Endothelial cell of umbilical vein (primary cell): ENCODE results near the gene PARD3B. TPM values are rescaled to one million over a fixed set of nuclear protein-coding genes. Genes with fewer than 3 reads are reported as not detected.
"Not testable (repeated sequence)": the region's sequence is repeated elsewhere in the genome, so short reads cannot be mapped to it uniquely, and the experiment has no call there.

Experiments
- BruUV-seq: library from RNA; stranded (reverse); fragments of 400-500 nt; replicated peaks from 2 replicates; lab custom pipeline; 2021; lab: Mats Ljungman, UMichigan
- CTCF ChIA-PET: fragments of 300-600, 350-600 bp; sonication (Branson Sonifier 250); formaldehyde crosslinking; loops from one replicate; lab custom pipeline; 2021; ENCODE audit warnings: antibody characterized with exemption, inconsistent platforms; lab: Charles Lee
- POLR2A ChIA-PET: fragments of 300-600, 350-600 bp; sonication (Branson Sonifier 250); formaldehyde crosslinking; loops from one replicate; lab custom pipeline; 2021; ENCODE audit warnings: antibody characterized with exemption, inconsistent platforms; lab: Charles Lee
- DNase-seq: peaks from one replicate; pipeline ENCODE4 v3.0.0-alpha.2; 2011; ENCODE audit warnings: low read depth, low spot score
- FAIRE-seq: peaks from 2 replicates; lab custom pipeline; 2011; peaks lifted over from hg19 to GRCh38; lab: Jason Lieb, UNC
- H2AFZ ChIP-seq: 2 replicates; pipeline ENCODE4 v1.6.0; 2012; ENCODE audit warnings: low read depth, low read length, control low read depth, inconsistent platforms
- H3K27ac ChIP-seq: 2 replicates; pipeline ENCODE4 v1.5.1; 2011; ENCODE audit warnings: low read depth, mild to moderate bottlenecking, control low read depth, low read length, moderate library complexity; ENCODE audit not compliant: insufficient read depth
- H3K27me3 ChIP-seq, 2 experiments: 2 replicates each; pipeline versions ENCODE4 v1.6.0 to v1.6.1; 2011; ENCODE audit warnings: low read length in 2 of 2, mixed read lengths in 1 of 2; ENCODE audit not compliant: control insufficient read depth in 2 of 2, insufficient read depth in 2 of 2
- H3K36me3 ChIP-seq, 2 experiments: 2 replicates in 1 of 2; 3 replicates in 1 of 2; pipeline ENCODE4 v1.5.1; 2011; ENCODE audit warnings: low read length in 2 of 2, mild to moderate bottlenecking in 1 of 2, moderate library complexity in 1 of 2; ENCODE audit not compliant: control insufficient read depth in 2 of 2, insufficient read depth in 2 of 2; ENCODE audit errors: extremely low read depth in 1 of 2
- H3K4me1 ChIP-seq: 3 replicates; pipeline ENCODE4 v1.5.1; 2011; ENCODE audit warnings: mild to moderate bottlenecking, low read length; ENCODE audit not compliant: control insufficient read depth, insufficient read depth; ENCODE audit errors: extremely low read depth
- H3K4me2 ChIP-seq: 2 replicates; pipeline ENCODE4 v1.6.1; 2011; ENCODE audit warnings: low read length, control low read depth, mixed read lengths; ENCODE audit not compliant: insufficient read depth
- H3K4me3 ChIP-seq, 3 experiments: fragments of 200-600 bp in 1 of 3; sonication (generic), shearing (Covaris generic) in 1 of 3; replicated peaks in 1 of 3; 2 replicates each; pipeline ENCODE4 v1.5.1; 2011 to 2016; ENCODE audit warnings: control low read depth in 3 of 3, low read length in 3 of 3, mild to moderate bottlenecking in 2 of 3, inconsistent platforms in 1 of 3, low read depth in 1 of 3, moderate library complexity in 1 of 3; ENCODE audit not compliant: insufficient read depth in 1 of 3
- H3K79me2 ChIP-seq: 2 replicates; pipeline ENCODE4 v1.6.0; 2012; ENCODE audit warnings: low read length, inconsistent platforms; ENCODE audit not compliant: control insufficient read depth, insufficient read depth
- H3K9ac ChIP-seq: replicated peaks from 2 replicates; pipeline ENCODE3; 2011; ENCODE audit warnings: low read length, control low read depth; ENCODE audit not compliant: insufficient read depth; ENCODE audit errors: extremely low read depth
- H3K9me1 ChIP-seq: replicated peaks from 3 replicates; pipeline ENCODE4 v1.6.0; 2011; ENCODE audit warnings: mild to moderate bottlenecking, low read length; ENCODE audit not compliant: control insufficient read depth, insufficient read depth; ENCODE audit errors: extremely low read depth
- H3K9me3 ChIP-seq: replicated peaks from 2 replicates; pipeline ENCODE4 v1.5.1; 2012; ENCODE audit warnings: low read length, inconsistent platforms; ENCODE audit not compliant: control insufficient read depth, insufficient read depth
- H4K20me1 ChIP-seq: replicated peaks from 2 replicates; pipeline ENCODE3; 2011; ENCODE audit warnings: mild to moderate bottlenecking, low read length; ENCODE audit not compliant: control insufficient read depth, insufficient read depth; ENCODE audit errors: extremely low read depth
- CTCF ChIP-seq, 2 donors: IDR thresholded peaks; 1 replicate in 1 of 2; 2 replicates in 1 of 2; pipeline ENCODE4 v1.5.1; 2011; ENCODE audit warnings: low read length in 2 of 2, mild to moderate bottlenecking in 2 of 2, moderate library complexity in 2 of 2, control low read depth in 1 of 2, inconsistent platforms in 1 of 2, low read depth in 1 of 2; ENCODE audit not compliant: insufficient read depth in 1 of 2; ENCODE audit errors: extremely low read depth in 1 of 2
- EZH2 ChIP-seq: IDR thresholded peaks from 2 replicates; pipeline ENCODE4 v1.6.1; 2012; ENCODE audit warnings: borderline replicate concordance, low read depth, mild to moderate bottlenecking, moderate library complexity, low read length, inconsistent platforms; ENCODE audit not compliant: severe bottlenecking
- FOS ChIP-seq: IDR thresholded peaks from 2 replicates; pipeline ENCODE4 v1.6.1; 2011; ENCODE audit warnings: mild to moderate bottlenecking, low read length, moderate library complexity, borderline replicate concordance; ENCODE audit not compliant: insufficient read depth
- GATA2 ChIP-seq: IDR thresholded peaks from 2 replicates; pipeline ENCODE4 v1.7.0; 2011; ENCODE audit warnings: low read depth, mild to moderate bottlenecking, moderate library complexity, mixed read lengths, low read length; ENCODE audit not compliant: insufficient read length, insufficient read depth
- JUN ChIP-seq: IDR thresholded peaks from 2 replicates; pipeline ENCODE4 v1.6.1; 2011; ENCODE audit warnings: borderline replicate concordance, low read depth; ENCODE audit not compliant: insufficient read length, insufficient read depth
- MAX ChIP-seq: IDR thresholded peaks from 2 replicates; pipeline ENCODE4 v1.6.1; 2011; ENCODE audit not compliant: insufficient read depth, insufficient read length
- MYC ChIP-seq: IDR thresholded peaks from one replicate; pipeline ENCODE4 v1.6.1; 2011; ENCODE audit warnings: mild to moderate bottlenecking, low read depth, low read length
- POLR2A ChIP-seq: IDR thresholded peaks from 2 replicates; pipeline ENCODE4 v1.6.1; 2012; ENCODE audit warnings: low read depth, mild to moderate bottlenecking, control low read depth, low read length
- POLR2AphosphoS5 ChIP-seq: IDR thresholded peaks from 2 replicates; pipeline ENCODE4 v1.6.1; 2012; ENCODE audit warnings: low read depth, mild to moderate bottlenecking, control low read depth, low read length, moderate library complexity; ENCODE audit not compliant: insufficient read depth
- dilution Hi-C: fragments of 300-500 bp; cut with MboI; formaldehyde crosslinking; loops from one replicate; pipeline ENCODE4 v1.15.0; 2019; ENCODE audit warnings: low sequenced_read_pairs; ENCODE audit not compliant: extremely low pct_ligation_motif_present
- intact Hi-C: fragments of 100-400 bp; cut with micrococcal nuclease; formaldehyde crosslinking; loops from one replicate; pipeline ENCODE4 v1.10.0; 2022
- polyA plus RNA-seq, 4 experiments: library from polyadenylated mRNA; depleted of rRNA in 3 of 4; stranded (reverse) in 3 of 4; unstranded in 1 of 4; fragments of >200 nt; gene quantifications; 2 replicates each; pipeline versions ENCODE4 v1.2.1 to v1.2.3, GENCODE V29; 2011 to 2012; ENCODE audit warnings: missing spikeins in 1 of 4
- total RNA-seq: library from RNA; stranded (reverse); gene quantifications from 2 replicates; pipeline ENCODE4 v1.2.3, GENCODE V29; 2021

The PARD3B gene
- total and polyA plus RNA-seq, 2 donors (not counting 3 experiments of a cell fraction or from before 2014, with no cell fraction given) = 2.2 to 30.9 TPM

GRCh38 chr2:205484215-205484614, 938.9 kb downstream of the PARD3B start:
- POLR2A ChIA-PET = no interaction called here
- no peak overlapping the region for H2AFZ ChIP-seq
- no peak overlapping the region for H3K27ac ChIP-seq
- H3K9me3 ChIP-seq = no peaks in the 10 kb centered on the region
- H3K27me3 ChIP-seq = no peaks in the 10 kb centered on the region
- BruUV-seq = no TSS peak
- FAIRE-seq (no peak), DNase-seq (no peak)
- TF ChIP-seq EZH2 (no peak), GATA2 (no peak)
- H3K4me1 ChIP-seq = no peaks in the 10 kb centered on the region
- no peaks in the 10 kb centered on the region for H3K79me2 ChIP-seq
- dilution Hi-C loops = no loop called here
- no peak overlapping the region for H3K4me3 ChIP-seq
- no peaks in the 10 kb centered on the region for H3K36me3 ChIP-seq
- intact Hi-C loops = no loop called here
- H3K4me2 ChIP-seq = no peak overlapping the region
- H3K9ac ChIP-seq = no peak overlapping the region
- CTCF ChIA-PET = interaction anchor here (0.7 to 2.1 kb wide), 3 partner anchors 11 to 47 kb away, joined by 3 to 6 read pairs (median 3); no protein-coding TSS in a partner anchor
- no peaks in the 10 kb centered on the region for H3K9me1 ChIP-seq
- H4K20me1 ChIP-seq = no peaks in the 10 kb centered on the region

- H2AFZ ChIP-seq = no peak overlapping the region
- FAIRE-seq (no peak), DNase-seq (no peak)
- no peaks in the 10 kb centered on the region for H3K4me1 ChIP-seq
- no peak overlapping the region for H3K4me3 ChIP-seq
- POLR2A ChIA-PET = no interaction called here
- H3K9ac ChIP-seq = no peak overlapping the region
- H3K27ac ChIP-seq = no peak overlapping the region
- no peak overlapping the region for H3K4me2 ChIP-seq
- H3K9me1 ChIP-seq = no peaks in the 10 kb centered on the region
- no peaks in the 10 kb centered on the region for H3K36me3 ChIP-seq
- no peaks in the 10 kb centered on the region for H3K27me3 ChIP-seq
- BruUV-seq = no TSS peak
- TF ChIP-seq FOS = no peak
- TF ChIP-seq MAX = no peak
- no peak for TF ChIP-seq MYC
- no peak for TF ChIP-seq GATA2
- TF ChIP-seq CTCF (IDR thresholded peaks at IDR 0.05; ENCODE audit: extremely low read depth in 1 of 2, insufficient read depth in 1 of 2, low read depth in 1 of 2, low read length in 2 of 2) = no peak
- TF ChIP-seq JUN = no peak
- no peak for TF ChIP-seq EZH2
- TF ChIP-seq POLR2A = no peak
- TF ChIP-seq POLR2AphosphoS5 = no peak
- dilution Hi-C loops (no loop called here), intact Hi-C loops (no loop called here)
- CTCF ChIA-PET = interaction anchor here (0.7 to 2.1 kb wide), 2 partner anchors 10 to 48 kb away, joined by 3 to 6 read pairs; no protein-coding TSS in a partner anchor
- H4K20me1 ChIP-seq = no peaks in the 10 kb centered on the region
- no peaks in the 10 kb centered on the region for H3K79me2 ChIP-seq
- H3K9me3 ChIP-seq = no peaks in the 10 kb centered on the region
Observed at GRCh38 chr2:205484764-205485163, 939.5 kb downstream of the PARD3B start.

- intact Hi-C loops, POLR2A ChIA-PET: not testable (repeated sequence)
Observed at GRCh38 chr2:205493528-205493927, 948.3 kb downstream of the PARD3B start.

More at GRCh38 chr2:205493528-205493927, 948.3 kb downstream of the PARD3B start:
- FAIRE-seq, H3K4me1 ChIP-seq, H2AFZ ChIP-seq, H3K4me3 ChIP-seq, BruUV-seq, H4K20me1 ChIP-seq, H3K79me2 ChIP-seq, H3K36me3 ChIP-seq, H3K9me1 ChIP-seq, CTCF ChIA-PET, H3K27ac ChIP-seq, dilution Hi-C loops, H3K4me2 ChIP-seq, H3K9me3 ChIP-seq, DNase-seq, H3K9ac ChIP-seq, H3K27me3 ChIP-seq: not testable (repeated sequence)
